CD8-positive, alpha-beta memory T cell (primary cell): ENCODE data around the gene CBFA2T2. TPM values are rescaled to one million over a fixed set of nuclear protein-coding genes. Genes with fewer than 3 reads are reported as not detected.

Experiments used
- CTCF ChIA-PET: fragments of 350-600 bp; sonication (Branson Sonifier 250); formaldehyde crosslinking; loops from one replicate; lab custom pipeline; 2021; ENCODE audit warnings: antibody characterized with exemption; lab: Charles Lee
- POLR2A ChIA-PET: fragments of 350-600 bp; sonication (Branson Sonifier 250); formaldehyde crosslinking; loops from one replicate; lab custom pipeline; 2021; ENCODE audit warnings: antibody characterized with exemption; lab: Charles Lee
- DNase-seq, 5 donors: peaks; one replicate each; pipeline versions ENCODE4 v3.0.0 to v3.0.0-alpha.2; 2020 to 2022; ENCODE audit warnings: mixed read lengths in 1 of 5
- H3K27ac ChIP-seq: one replicate; pipeline ENCODE4 v1.7.0; 2013; ENCODE audit warnings: low read depth, mild to moderate bottlenecking, low read length, moderate library complexity
- H3K27me3 ChIP-seq: 2 replicates; pipeline ENCODE4 v1.7.0; 2013; ENCODE audit warnings: low read length, mild to moderate bottlenecking; ENCODE audit not compliant: insufficient read depth, poor library complexity, severe bottlenecking
- H3K36me3 ChIP-seq: 2 replicates; pipeline ENCODE4 v1.7.0; 2013; ENCODE audit warnings: mild to moderate bottlenecking, low read length, moderate library complexity; ENCODE audit not compliant: insufficient read depth
- H3K4me1 ChIP-seq: 2 replicates; pipeline ENCODE4 v1.7.0; 2013; ENCODE audit warnings: mild to moderate bottlenecking, low read length, moderate library complexity; ENCODE audit not compliant: insufficient read depth
- H3K4me3 ChIP-seq: 2 replicates; pipeline ENCODE4 v1.7.0; 2013; ENCODE audit warnings: mild to moderate bottlenecking, low read length
- H3K9me3 ChIP-seq: 2 replicates; pipeline ENCODE4 v1.7.0; 2013; ENCODE audit warnings: mild to moderate bottlenecking, low read length
- H3K27ac Mint-ChIP-seq, 8 donors: one replicate each; pipeline ENCODE4 v1.8.0; 2020 to 2021; ENCODE audit warnings: mixed read lengths in 8 of 8, mild to moderate bottlenecking in 6 of 8, inconsistent platforms in 3 of 8, moderate library complexity in 3 of 8
- H3K27me3 Mint-ChIP-seq, 2 donors: one replicate each; pipeline ENCODE4 v1.8.0; 2020 to 2021; ENCODE audit warnings: mixed read lengths in 2 of 2, mild to moderate bottlenecking in 1 of 2, moderate library complexity in 1 of 2
- H3K36me3 Mint-ChIP-seq, 3 donors: one replicate each; pipeline ENCODE4 v1.8.0; 2020 to 2021; ENCODE audit warnings: mixed read lengths in 3 of 3, inconsistent platforms in 1 of 3, mild to moderate bottlenecking in 1 of 3
- H3K4me1 Mint-ChIP-seq, 3 donors: one replicate each; pipeline ENCODE4 v1.8.0; 2020 to 2021; ENCODE audit warnings: mixed read lengths in 3 of 3, inconsistent platforms in 1 of 3, mild to moderate bottlenecking in 1 of 3
- H3K4me3 Mint-ChIP-seq, 7 donors: one replicate each; pipeline ENCODE4 v1.8.0; 2020 to 2021; ENCODE audit warnings: mixed read lengths in 7 of 7, mild to moderate bottlenecking in 6 of 7, moderate library complexity in 4 of 7, inconsistent platforms in 2 of 7
- H3K9me3 Mint-ChIP-seq, 5 donors: one replicate each; pipeline ENCODE4 v1.8.0; 2020 to 2022; ENCODE audit warnings: mixed read lengths in 5 of 5, mild to moderate bottlenecking in 3 of 5, moderate library complexity in 2 of 5, inconsistent platforms in 1 of 5
- polyA plus RNA-seq: library from polyadenylated mRNA; unstranded; fragments of 300-500 nt; fragmentation: Illumina TruSeq; gene quantifications from one replicate; pipeline ENCODE4 v1.2.3, GENCODE V29; 2021
- total RNA-seq, 2 experiments: library from RNA; stranded (reverse); gene quantifications; one replicate each; pipeline ENCODE4 v1.2.3, GENCODE V29; 2021

CBFA2T2 gene
- total and polyA plus RNA-seq, 3 experiments from 2014 or later: 10.7 to 25.8 (median 11.9) TPM

DNA sequence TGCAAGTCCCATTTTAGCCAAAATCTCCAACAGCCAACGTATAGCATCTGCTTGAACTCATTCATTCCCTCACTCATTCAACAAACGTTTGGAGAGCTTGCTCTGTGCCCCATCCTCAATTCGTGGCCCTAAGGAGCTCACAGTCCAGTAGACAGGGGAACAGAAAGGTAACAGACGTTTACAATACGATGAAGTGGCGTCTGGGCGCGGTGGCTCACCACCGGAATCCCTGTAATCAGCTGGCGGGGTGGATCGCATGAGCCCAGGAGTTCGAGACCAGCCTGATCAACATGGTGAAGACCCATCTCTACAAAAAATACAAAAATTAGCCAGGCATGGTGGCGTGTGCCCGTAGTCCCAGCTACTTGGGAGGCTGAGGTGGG, 197.1 kb downstream of the CBFA2T2 start:
- CTCF ChIA-PET: interaction anchor here (0.8 to 4.5 kb wide), 4 partner anchors 19 to 45 kb away, joined by 3 to 26 read pairs (median 3); partner anchors contain the start of genes ACTL10, PXMP4 and ZNF341
- H3K4me3 ChIP-seq: peak overlapping the region; percentile 58

DNA sequence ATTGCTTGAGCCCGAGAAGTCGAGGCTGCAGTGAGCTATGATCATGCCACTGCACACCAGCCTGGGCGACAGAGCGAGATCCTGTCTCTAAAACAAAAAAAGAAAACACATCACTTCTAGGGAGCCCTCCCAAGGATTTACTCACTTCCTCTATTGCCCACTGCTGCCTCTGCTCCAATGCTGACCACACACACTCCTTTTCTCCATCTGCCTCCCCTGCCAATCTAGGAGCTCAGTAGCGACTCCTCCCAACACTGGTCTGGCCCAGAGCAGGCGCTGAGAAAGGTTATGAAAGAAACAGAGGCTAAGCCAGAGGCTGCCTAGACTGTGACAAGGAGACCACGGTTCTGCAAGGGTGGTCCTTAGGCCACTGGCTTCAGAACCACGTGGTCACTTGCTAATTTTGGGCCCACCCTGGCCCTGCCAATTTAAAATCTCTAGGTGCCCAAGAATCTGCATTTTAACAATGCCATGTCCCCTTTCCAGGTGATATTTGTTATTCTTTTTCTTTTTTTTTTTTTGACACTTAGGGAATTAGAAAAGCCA, 197.5 kb downstream of the CBFA2T2 start:
- Histone ChIP-seq H3K27ac (no peak overlapping the region), H3K9me3 (no peaks in the 10 kb centered on the region), H3K4me3 (no peak overlapping the region), H3K36me3 (no peaks in the 10 kb centered on the region), H3K4me1 (peaks cover 37% of the 10 kb centered on the region), H3K27me3 (no peaks in the 10 kb centered on the region)
- DNase-seq: no peak
- POLR2A ChIA-PET: interaction anchor here (0.5 kb wide), 1 partner anchor 34 kb away, joined by 5 read pairs; no protein-coding TSS in a partner anchor
- H3K27ac Mint-ChIP-seq: peak overlapping the region in 7 of 8 donors; percentile 18 to 94 (median 65)
- no peaks in the 10 kb centered on the region for H3K9me3 Mint-ChIP-seq
- peak overlapping the region in 2 of 7 donors; percentile 54 to 59 for H3K4me3 Mint-ChIP-seq
- H3K4me1 Mint-ChIP-seq: peaks cover 33 to 41% (median 37%) of the 10 kb centered on the region in 3 donors
- no peaks in the 10 kb centered on the region for H3K36me3 Mint-ChIP-seq
- CTCF ChIA-PET: interaction anchor here (0.8 to 4.5 kb wide), 4 partner anchors 20 to 45 kb away, joined by 3 to 26 read pairs (median 3); partner anchors contain the start of genes ACTL10, PXMP4 and ZNF341
- H3K27me3 Mint-ChIP-seq: no peaks in the 10 kb centered on the region

More for the DNA sequence above, 197.1 kb downstream of the CBFA2T2 start:
- Mint-ChIP-seq H3K4me1 (peaks cover 34 to 42% (median 40%) of the 10 kb centered on the region in 3 donors), H3K4me3 (peak overlapping the region; percentile 72 to 92 (median 84)), H3K27me3 (no peaks in the 10 kb centered on the region), H3K36me3 (no peaks in the 10 kb centered on the region), H3K9me3 (no peaks in the 10 kb centered on the region), H3K27ac (peak overlapping the region; percentile 40 to 98 (median 90))
- POLR2A ChIA-PET: interaction anchor here (0.5 kb wide), 1 partner anchor 34 kb away, joined by 5 read pairs; no protein-coding TSS in a partner anchor
- DNase-seq: no peak
- Histone ChIP-seq H3K36me3 (no peaks in the 10 kb centered on the region), H3K4me1 (peaks cover 37% of the 10 kb centered on the region), H3K27ac (peak overlapping the region; percentile 18), H3K27me3 (no peaks in the 10 kb centered on the region), H3K9me3 (no peaks in the 10 kb centered on the region)

DNA sequence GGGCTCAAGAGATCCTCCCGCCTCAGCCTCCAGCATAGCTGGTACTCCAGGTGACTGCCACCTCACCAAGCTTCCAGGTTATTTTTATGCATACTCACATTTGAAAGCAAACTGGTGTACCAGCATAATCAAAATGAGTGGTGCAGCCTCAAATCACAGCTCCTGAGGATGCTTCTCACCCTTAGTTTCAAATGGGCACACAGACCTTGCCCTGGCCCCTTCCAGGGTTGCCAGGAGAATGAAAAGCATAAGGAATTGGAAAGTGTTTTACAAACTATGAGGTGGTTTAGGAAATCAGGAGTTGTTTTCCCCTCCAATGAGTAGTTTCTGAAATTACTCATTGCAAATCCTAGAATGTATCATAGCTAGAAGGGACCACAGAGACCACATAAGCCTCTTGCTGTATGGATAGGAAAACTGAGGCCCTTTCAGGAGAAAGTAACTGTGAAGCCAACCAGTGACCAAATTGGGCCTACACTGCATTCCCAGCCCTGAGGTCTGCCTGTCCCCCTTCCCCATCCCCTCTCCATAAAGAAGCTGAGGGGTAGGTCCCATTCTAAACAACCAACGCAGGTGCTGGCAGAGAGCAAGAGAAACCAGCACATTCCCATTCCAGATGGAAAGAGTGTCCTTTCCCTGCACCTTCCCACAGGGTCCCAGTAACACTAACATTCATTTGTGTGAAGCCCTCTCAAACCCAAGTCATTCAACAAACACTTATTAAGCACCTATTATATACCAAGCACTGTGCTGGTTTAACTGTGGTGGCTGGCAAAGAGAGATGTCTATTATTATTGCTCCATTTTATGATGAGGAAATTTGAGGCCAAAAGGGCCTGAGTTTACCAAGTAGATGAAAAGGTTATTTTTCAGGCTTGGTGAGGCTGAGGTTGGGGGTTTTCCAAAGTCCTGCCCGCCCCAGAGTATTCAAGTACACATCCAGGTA, 198.4 kb downstream of the CBFA2T2 start:
- Mint-ChIP-seq H3K36me3 (no peaks in the 10 kb centered on the region), H3K4me3 (peak overlapping the region in 2 of 7 donors; percentile 34 to 73), H3K27ac (peak overlapping the region; percentile 23 to 90 (median 72)), H3K9me3 (no peaks in the 10 kb centered on the region), H3K4me1 (peaks cover 33 to 41% (median 37%) of the 10 kb centered on the region in 3 donors), H3K27me3 (no peaks in the 10 kb centered on the region)
- H3K4me3 ChIP-seq: no peak overlapping the region
- no peaks in the 10 kb centered on the region for H3K9me3 ChIP-seq
- H3K36me3 ChIP-seq: no peaks in the 10 kb centered on the region
- POLR2A ChIA-PET: interaction anchor here (0.5 kb wide), 1 partner anchor 955 kb away, joined by 3 read pairs; no protein-coding TSS in a partner anchor
- CTCF ChIA-PET: interaction anchor here (1.1 to 4.5 kb wide), 2 partner anchors 21 to 44 kb away, joined by 3 to 26 read pairs; partner anchors contain the start of genes ACTL10 and ZNF341
- peaks cover 37% of the 10 kb centered on the region for H3K4me1 ChIP-seq
- peak overlapping the region; percentile 22 for H3K27ac ChIP-seq
- no peak for DNase-seq
- no peaks in the 10 kb centered on the region for H3K27me3 ChIP-seq

DNA sequence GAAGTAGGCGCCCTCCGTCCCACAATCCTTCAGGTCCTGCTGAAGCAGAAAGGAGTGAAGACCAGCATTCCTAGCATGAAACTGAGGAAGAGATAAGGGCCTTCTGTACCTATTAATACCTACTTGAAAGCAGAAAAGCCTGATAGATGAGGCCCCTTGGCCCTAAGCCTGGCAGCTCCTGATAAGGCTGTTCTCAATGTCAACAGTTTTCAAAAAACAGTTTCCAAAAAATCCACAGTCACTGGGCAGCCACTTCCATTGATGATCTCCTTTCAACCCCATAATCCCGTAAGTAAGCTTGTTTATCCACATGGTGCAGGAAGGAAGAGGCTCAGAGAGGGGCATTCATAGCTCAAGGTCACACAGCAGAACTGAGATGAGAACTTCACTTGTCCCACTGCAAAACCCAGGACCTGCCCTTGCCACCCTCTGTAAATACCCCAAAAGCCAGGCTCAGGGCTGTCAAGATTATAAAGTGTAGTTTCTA, 199.1 kb downstream of the CBFA2T2 start:
- H3K27ac ChIP-seq: peak overlapping the region; percentile 22
- DNase-seq: no peak
- CTCF ChIA-PET: interaction anchor here (2.0 to 4.5 kb wide), 2 partner anchors 21 to 43 kb away, joined by 5 to 26 read pairs; partner anchors contain the start of genes ACTL10 and ZNF341
- no peaks in the 10 kb centered on the region for H3K9me3 ChIP-seq
- peaks cover 33 to 41% (median 37%) of the 10 kb centered on the region in 3 donors for H3K4me1 Mint-ChIP-seq
- H3K27me3 Mint-ChIP-seq: no peaks in the 10 kb centered on the region
- H3K4me1 ChIP-seq: peaks cover 37% of the 10 kb centered on the region
- H3K4me3 Mint-ChIP-seq: peak overlapping the region in 1 of 7 donors; percentile 34
- no peaks in the 10 kb centered on the region for H3K36me3 Mint-ChIP-seq
- no peaks in the 10 kb centered on the region for H3K36me3 ChIP-seq
- H3K4me3 ChIP-seq: no peak overlapping the region
- H3K27ac Mint-ChIP-seq: peak overlapping the region in 7 of 8 donors; percentile 30 to 92 (median 79)
- no peaks in the 10 kb centered on the region for H3K27me3 ChIP-seq
- H3K9me3 Mint-ChIP-seq: no peaks in the 10 kb centered on the region
- POLR2A ChIA-PET: interaction anchor here (0.5 to 1.4 kb wide), 2 partner anchors 31 to 954 kb away, joined by 3 to 8 read pairs; partner anchors contain the start of gene PXMP4

DNA sequence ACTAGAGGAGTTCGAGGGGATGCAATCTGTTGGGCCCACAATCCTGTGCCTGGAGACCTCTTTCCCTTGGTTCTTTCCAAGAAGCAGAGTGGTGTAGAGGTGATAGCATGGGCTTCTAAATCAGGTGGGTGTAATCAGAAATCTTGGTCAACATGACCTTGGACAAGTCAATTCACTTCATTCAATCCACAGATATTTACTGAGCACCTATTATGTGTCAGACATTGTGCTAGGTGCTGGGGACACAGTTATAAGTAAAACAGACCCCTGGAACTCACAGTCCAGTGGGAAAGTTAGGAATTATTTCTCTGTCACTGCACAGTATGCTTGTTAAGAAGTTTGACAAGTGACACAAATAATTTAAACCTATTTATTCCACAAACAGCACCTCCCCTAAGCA, 199.6 kb downstream of the CBFA2T2 start:
- no peaks in the 10 kb centered on the region for H3K27me3 Mint-ChIP-seq
- no peaks in the 10 kb centered on the region for H3K36me3 Mint-ChIP-seq
- Histone ChIP-seq H3K9me3 (no peaks in the 10 kb centered on the region), H3K4me1 (peaks cover 37% of the 10 kb centered on the region), H3K36me3 (no peaks in the 10 kb centered on the region), H3K27me3 (no peaks in the 10 kb centered on the region), H3K4me3 (no peak overlapping the region), H3K27ac (peak overlapping the region; percentile 29)
- H3K4me1 Mint-ChIP-seq: peaks cover 33 to 40% (median 37%) of the 10 kb centered on the region in 3 donors
- no peaks in the 10 kb centered on the region for H3K9me3 Mint-ChIP-seq
- POLR2A ChIA-PET: interaction anchor here (0.9 to 1.4 kb wide), 4 partner anchors 10 to 34 kb away, joined by 5 to 8 read pairs (median 7); partner anchors contain the start of gene PXMP4
- peak overlapping the region in 3 of 7 donors; percentile 24 to 83 (median 70) for H3K4me3 Mint-ChIP-seq
- peak overlapping the region; percentile 76 to 92 (median 87) for H3K27ac Mint-ChIP-seq
- CTCF ChIA-PET: interaction anchor here (2.0 to 4.5 kb wide), 2 partner anchors 22 to 43 kb away, joined by 5 to 26 read pairs; partner anchors contain the start of genes ACTL10 and ZNF341
- no peak for DNase-seq

DNA sequence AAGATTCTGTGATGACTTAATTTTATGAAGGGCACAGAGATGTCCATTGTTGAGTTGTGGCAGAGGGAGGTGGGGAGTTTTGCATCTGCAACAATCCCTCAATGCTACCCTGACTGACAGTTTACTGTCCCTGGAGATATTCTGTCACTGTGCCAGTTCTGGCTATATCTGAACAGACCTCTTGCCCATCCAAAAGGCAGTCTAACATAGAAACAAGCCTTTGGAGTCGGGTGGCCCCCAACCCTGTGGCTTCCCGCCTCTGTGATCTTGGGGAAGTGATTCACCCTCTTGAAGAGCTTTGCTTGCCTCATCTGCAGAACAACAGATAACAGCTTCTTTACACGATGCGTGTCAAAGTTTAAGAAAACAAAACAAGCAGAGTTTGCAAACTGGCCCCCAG, 200.1 kb downstream of the CBFA2T2 start:
- H3K4me3 ChIP-seq: peak overlapping the region; percentile 18
- POLR2A ChIA-PET: interaction anchor here (0.7 to 1.4 kb wide), 5 partner anchors 10 to 33 kb away, joined by 5 to 8 read pairs (median 6); partner anchors contain the start of gene PXMP4

DNA sequence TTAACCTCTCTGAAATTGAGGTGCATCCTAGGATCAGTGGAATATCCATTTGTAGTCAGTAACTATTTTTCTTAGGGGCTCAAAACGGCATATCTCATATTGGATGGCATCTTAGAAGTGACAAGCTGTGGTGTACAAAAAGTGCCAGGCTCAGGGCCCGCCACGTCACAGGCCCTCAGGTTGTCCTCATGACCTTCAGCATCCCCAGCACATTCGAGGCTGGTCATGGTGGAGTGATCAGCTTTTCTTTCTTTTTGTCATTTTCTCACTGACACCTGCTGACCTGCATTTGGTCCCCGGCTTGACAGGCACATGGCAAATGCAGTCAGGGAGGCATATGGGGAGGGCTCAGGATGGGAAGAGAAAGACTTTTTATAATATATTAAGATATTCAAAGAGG, 203.4 kb downstream of the CBFA2T2 start:
- Mint-ChIP-seq H3K36me3 (no peaks in the 10 kb centered on the region), H3K4me1 (peaks cover 20 to 21% (median 21%) of the 10 kb centered on the region in 3 donors), H3K4me3 (no peak overlapping the region), H3K9me3 (peaks cover 0 to under 1% (median 0%) of the 10 kb centered on the region in 5 donors), H3K27ac (no peak overlapping the region), H3K27me3 (no peaks in the 10 kb centered on the region)
- ChIA-PET CTCF (no interaction called here), POLR2A (no interaction called here)
- H3K27me3 ChIP-seq: no peaks in the 10 kb centered on the region
- no peaks in the 10 kb centered on the region for H3K36me3 ChIP-seq
- DNase-seq: no peak
- no peaks in the 10 kb centered on the region for H3K9me3 ChIP-seq
- H3K4me3 ChIP-seq: no peak overlapping the region
- peaks cover 22% of the 10 kb centered on the region for H3K4me1 ChIP-seq
- H3K27ac ChIP-seq: no peak overlapping the region

More for the DNA sequence above, 200.1 kb downstream of the CBFA2T2 start:
- no peaks in the 10 kb centered on the region for H3K9me3 Mint-ChIP-seq
- Histone ChIP-seq H3K9me3 (no peaks in the 10 kb centered on the region), H3K36me3 (no peaks in the 10 kb centered on the region), H3K27me3 (no peaks in the 10 kb centered on the region), H3K4me1 (peaks cover 33% of the 10 kb centered on the region), H3K27ac (peak overlapping the region; percentile 29)
- DNase-seq: peak; percentile 23 to 76 (median 55)
- H3K4me3 Mint-ChIP-seq: peak overlapping the region; percentile 24 to 87 (median 71)
- CTCF ChIA-PET: interaction anchor here (2.0 to 4.5 kb wide), 2 partner anchors 22 to 42 kb away, joined by 5 to 26 read pairs; partner anchors contain the start of genes ACTL10 and ZNF341
- no peaks in the 10 kb centered on the region for H3K27me3 Mint-ChIP-seq
- peak overlapping the region; percentile 76 to 92 (median 87) for H3K27ac Mint-ChIP-seq
- H3K36me3 Mint-ChIP-seq: no peaks in the 10 kb centered on the region
- H3K4me1 Mint-ChIP-seq: peaks cover 30 to 37% (median 35%) of the 10 kb centered on the region in 3 donors
